ENCODE results near the gene ELOVL5.
A peak's percentile ranks its signal among the peaks of the same experiment; 100 is the strongest.

ELOVL5 gene

GRCh38 chr6:53369051-53369450 lies 20.3 kb upstream of the ELOVL5 start:
- no peak for TF ChIP-seq CTCF (IDR thresholded peaks at IDR 0.05; ENCODE audit: poor library complexity, severe bottlenecking)
- ATAC-seq (ENCODE audit: low read depth) (no peak), DNase-seq (ENCODE audit: low spot score) (no peak)
- H3K36me3 ChIP-seq (ENCODE audit: low read depth) = no peaks in the 10 kb centered on the region
- no peaks in the 10 kb centered on the region for H3K9me3 ChIP-seq (ENCODE audit: severe bottlenecking)
- no peaks in the 10 kb centered on the region for H3K27me3 ChIP-seq (ENCODE audit: insufficient read depth, poor library complexity, severe bottlenecking)
- no peak overlapping the region for H3K27ac ChIP-seq (ENCODE audit: poor library complexity, severe bottlenecking)
- H3K4me3 ChIP-seq (ENCODE audit: severe bottlenecking) = no peak overlapping the region
- no peaks in the 10 kb centered on the region for H3K4me1 ChIP-seq (ENCODE audit: insufficient read depth, poor library complexity, severe bottlenecking)

- no peaks in the 10 kb centered on the region for H3K36me3 ChIP-seq (ENCODE audit: low read depth)
- H3K27me3 ChIP-seq (ENCODE audit: insufficient read depth, poor library complexity, severe bottlenecking) = no peaks in the 10 kb centered on the region
- no peak overlapping the region for H3K27ac ChIP-seq (ENCODE audit: poor library complexity, severe bottlenecking)
- no peak for TF ChIP-seq CTCF (IDR thresholded peaks at IDR 0.05; ENCODE audit: poor library complexity, severe bottlenecking)
- DNase-seq (ENCODE audit: low spot score) (no peak), ATAC-seq (ENCODE audit: low read depth) (no peak)
- H3K9me3 ChIP-seq (ENCODE audit: severe bottlenecking) = no peaks in the 10 kb centered on the region
- H3K4me1 ChIP-seq (ENCODE audit: insufficient read depth, poor library complexity, severe bottlenecking) = peaks cover 5% of the 10 kb centered on the region
- no peak overlapping the region for H3K4me3 ChIP-seq (ENCODE audit: severe bottlenecking)
Observed at GRCh38 chr6:53366128-53366641, 17.4 kb upstream of the ELOVL5 start.

GRCh38 chr6:53363341-53364079 lies 14.8 kb upstream of the ELOVL5 start:
- Histone ChIP-seq H3K27me3 (ENCODE audit: insufficient read depth, poor library complexity, severe bottlenecking) (no peaks in the 10 kb centered on the region), H3K27ac (ENCODE audit: poor library complexity, severe bottlenecking) (no peak overlapping the region), H3K4me1 (ENCODE audit: insufficient read depth, poor library complexity, severe bottlenecking) (peaks cover 14% of the 10 kb centered on the region), H3K36me3 (ENCODE audit: low read depth) (no peaks in the 10 kb centered on the region), H3K4me3 (ENCODE audit: severe bottlenecking) (no peak overlapping the region), H3K9me3 (ENCODE audit: severe bottlenecking) (no peaks in the 10 kb centered on the region)
- TF ChIP-seq CTCF (IDR thresholded peaks at IDR 0.05; ENCODE audit: poor library complexity, severe bottlenecking) = no peak
- ATAC-seq (ENCODE audit: low read depth) (no peak), DNase-seq (ENCODE audit: low spot score) (no peak)

- no peak for DNase-seq (ENCODE audit: low spot score)
Observed at GRCh38 chr6:53361549-53362031, 12.8 kb upstream of the ELOVL5 start.

More at GRCh38 chr6:53361549-53362031, 12.8 kb upstream of the ELOVL5 start:
- Histone ChIP-seq H3K27ac (ENCODE audit: poor library complexity, severe bottlenecking) (no peak overlapping the region), H3K36me3 (ENCODE audit: low read depth) (no peaks in the 10 kb centered on the region), H3K4me1 (ENCODE audit: insufficient read depth, poor library complexity, severe bottlenecking) (peaks cover 14% of the 10 kb centered on the region), H3K9me3 (ENCODE audit: severe bottlenecking) (no peaks in the 10 kb centered on the region), H3K27me3 (ENCODE audit: insufficient read depth, poor library complexity, severe bottlenecking) (no peaks in the 10 kb centered on the region), H3K4me3 (ENCODE audit: severe bottlenecking) (no peak overlapping the region)
- no peak for TF ChIP-seq CTCF (IDR thresholded peaks at IDR 0.05; ENCODE audit: poor library complexity, severe bottlenecking)
- ATAC-seq (ENCODE audit: low read depth) = peak; percentile 13; the same call in 1 of the 3 replicates

Measured in RWPE2 (cell line).